Measurements from ENCODE around the gene CCSER1.
"Not testable (repeated sequence)": the region's sequence is repeated elsewhere in the genome, so short reads cannot be mapped to it uniquely, and the experiment has no call there.

Gene CCSER1

DNA sequence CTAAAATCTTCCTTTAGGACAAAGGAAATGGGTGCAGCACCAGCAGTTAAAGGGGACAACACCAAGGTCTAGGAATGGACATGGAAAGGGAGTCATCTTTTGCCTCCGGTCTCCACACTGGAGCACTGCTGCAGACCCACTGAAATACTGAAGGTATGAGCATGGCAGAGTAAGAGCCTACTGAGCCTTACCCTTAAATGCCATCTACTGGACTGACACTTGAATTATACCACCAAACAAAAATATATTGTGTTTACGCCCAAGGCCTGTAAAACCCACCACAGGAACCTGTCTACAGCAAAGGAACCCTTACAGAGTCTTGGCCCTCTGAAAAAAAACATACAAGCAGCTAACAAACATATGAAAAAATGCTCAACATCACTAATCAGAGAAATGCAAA is 443.4 kb downstream of the CCSER1 start:
- no peak for DNase-seq (ENCODE audit: low spot score)

GRCh38 chr4:90572996-90573395 is 445.8 kb downstream of the CCSER1 start:
- DNase-seq (ENCODE audit: low spot score) = no peak

DNA sequence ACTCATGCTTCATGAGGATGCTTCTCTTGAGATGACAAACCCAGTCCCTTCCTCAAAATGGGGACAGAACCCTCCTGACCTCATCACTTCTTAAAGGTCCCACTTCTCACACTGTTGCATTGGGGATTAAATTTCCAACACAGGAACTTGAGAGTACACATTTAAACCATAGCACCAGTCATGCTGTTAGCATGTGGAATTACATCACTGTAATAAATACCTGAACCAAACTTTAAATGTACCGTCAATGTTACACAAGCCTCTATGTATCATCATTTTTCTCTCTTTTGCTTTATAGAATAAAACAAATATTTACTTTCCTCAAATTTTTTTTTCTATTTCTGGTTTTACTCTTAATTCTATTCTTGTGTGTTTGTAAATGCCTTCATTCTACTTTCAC is 448.2 kb downstream of the CCSER1 start:
- no peak for DNase-seq (ENCODE audit: low spot score)

DNA sequence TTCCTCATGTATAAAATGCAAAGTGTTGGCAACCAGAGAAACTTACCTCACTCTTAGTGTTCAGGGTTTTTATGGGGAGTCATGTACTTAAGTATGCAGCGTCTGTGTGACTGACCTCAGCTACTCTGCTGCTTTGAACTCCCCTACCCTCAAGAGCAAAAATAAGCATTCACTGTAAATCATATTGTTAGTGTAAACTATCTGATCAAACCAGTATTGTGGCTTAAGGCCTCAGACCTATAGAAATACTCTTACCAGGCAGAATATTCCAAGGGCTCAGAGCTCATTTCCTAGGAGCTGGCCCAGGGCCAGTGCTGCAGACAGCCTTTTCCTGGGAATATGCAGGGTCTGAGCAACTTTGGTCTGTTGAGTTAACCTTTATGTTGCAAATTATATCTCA is 453.1 kb downstream of the CCSER1 start:
- no peak for DNase-seq (ENCODE audit: low spot score)

GRCh38 chr4:90582087-90582486 is 454.9 kb downstream of the CCSER1 start:
- no peak for DNase-seq (ENCODE audit: low spot score)

DNA sequence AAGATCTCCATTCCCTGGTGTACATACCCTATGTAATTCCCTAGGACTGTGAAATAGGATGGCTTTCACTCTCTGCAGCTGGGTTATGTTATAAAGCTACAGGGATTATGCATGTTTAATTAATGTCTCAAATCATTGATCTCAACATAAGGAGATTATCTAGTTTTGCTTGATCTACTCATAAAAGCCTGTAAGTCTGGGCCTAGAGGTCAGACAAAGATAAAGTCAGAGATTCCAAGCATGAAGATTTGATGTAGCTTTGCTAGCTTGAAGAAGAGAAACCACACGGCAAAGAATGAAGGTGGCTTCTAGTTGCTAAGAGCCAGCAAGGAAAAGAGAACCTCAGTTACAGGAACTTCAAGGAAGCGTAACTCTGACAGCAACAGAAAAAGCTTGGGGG is 456.9 kb downstream of the CCSER1 start:
- no peak for DNase-seq (ENCODE audit: low spot score)

- DNase-seq (ENCODE audit: low spot score) = no peak
Observed at GRCh38 chr4:90585961-90586360, 458.8 kb downstream of the CCSER1 start.

DNA sequence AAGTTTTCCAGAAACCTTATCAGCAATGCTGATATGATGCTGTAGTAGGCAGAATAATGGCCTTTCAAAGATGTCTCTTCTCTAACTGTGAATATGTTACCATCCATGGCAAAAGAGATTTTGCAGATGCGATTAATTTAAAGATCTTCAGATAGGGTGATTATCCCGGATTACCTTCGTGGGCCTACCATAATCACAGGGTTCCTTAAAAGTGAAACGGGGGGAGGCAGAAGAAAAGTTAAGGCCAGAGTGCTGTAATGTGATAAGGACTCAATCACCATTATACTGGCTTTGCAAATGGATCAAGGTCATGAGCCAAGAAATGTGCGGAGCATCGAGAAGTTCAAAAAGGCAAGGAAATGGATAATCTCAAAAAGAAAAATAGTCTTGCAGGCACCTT is 459.6 kb downstream of the CCSER1 start:
- no peak for DNase-seq (ENCODE audit: low spot score)

DNA sequence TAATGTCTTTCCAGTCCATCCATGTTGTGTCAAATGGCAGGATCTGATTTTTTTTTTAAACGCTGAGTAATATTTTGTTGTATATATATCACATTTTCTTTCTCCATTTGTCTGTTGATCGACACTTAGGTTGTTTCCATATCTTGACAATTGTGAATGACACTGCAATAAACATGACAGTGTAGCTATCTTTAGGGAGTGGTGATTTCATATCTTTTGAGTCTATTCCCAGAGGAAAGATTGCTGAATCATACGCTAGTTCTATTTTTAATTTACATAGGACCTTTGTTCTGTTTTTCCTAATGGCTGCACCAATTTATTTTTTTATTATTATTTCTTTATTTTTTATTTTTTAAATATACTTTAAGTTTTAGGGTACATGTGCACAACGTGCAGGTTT is 470.7 kb downstream of the CCSER1 start:
- DNase-seq (ENCODE audit: low spot score) = no peak

DNA sequence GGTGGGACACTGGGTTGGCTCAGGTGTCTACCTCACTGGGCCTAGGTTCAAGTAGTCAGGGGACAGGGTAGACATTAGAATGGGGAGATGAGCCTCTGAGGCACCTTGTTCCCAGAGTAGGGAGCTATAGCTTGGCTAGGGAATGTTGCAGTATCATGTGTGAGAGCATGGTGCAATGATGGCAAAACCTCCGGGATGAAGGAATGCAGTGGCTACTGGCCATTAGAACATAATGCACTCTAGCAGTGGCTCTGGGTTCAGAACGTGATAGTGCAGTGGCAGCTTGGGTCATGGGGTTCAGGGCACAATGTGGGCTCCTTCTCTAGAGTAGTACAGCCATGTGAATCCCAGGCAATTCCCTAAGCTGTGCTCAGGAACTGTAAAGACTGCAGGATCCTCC is 471.5 kb downstream of the CCSER1 start:
- DNase-seq (ENCODE audit: low spot score) = no peak

DNA sequence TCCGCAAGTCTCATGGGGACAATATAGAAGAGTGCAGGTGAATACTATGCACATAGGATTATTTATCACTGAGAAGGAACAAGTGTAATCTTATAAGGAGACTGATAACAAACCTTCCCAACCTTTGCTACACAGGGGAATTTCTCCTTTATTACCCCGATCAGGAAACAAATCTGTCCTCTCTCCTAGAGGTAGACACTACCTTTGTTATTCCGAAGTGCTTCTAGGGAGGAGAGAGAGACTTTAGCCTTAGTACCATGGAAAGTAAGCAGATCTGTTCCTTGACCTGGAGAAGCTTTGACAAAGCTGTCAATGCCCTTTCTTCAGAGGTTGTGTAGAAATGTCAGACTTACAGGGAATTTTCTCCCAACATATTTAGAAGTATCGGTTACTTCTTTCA is 475.5 kb downstream of the CCSER1 start:
- no peak for DNase-seq (ENCODE audit: low spot score)

DNA sequence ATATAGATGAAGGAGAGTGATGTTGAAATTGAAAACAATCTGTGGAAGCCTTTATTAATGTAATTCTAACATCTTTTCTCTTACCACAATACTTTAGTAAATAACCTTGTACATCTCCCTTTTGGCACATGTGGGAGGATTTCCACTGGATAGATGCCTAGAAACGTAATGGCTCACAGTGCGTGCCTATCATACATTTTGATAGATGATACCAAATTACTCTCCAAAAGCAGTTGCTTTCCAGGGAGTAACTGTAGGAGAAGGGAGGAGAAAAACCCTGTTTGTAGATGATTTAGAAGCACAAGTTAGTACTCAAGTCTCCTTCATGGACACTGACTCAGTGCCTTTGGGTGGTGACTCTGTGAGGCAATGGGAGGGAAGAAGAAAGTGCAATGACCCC is 476.3 kb downstream of the CCSER1 start:
- DNase-seq (ENCODE audit: low spot score) = no peak

GRCh38 chr4:90606781-90607180 is 479.6 kb downstream of the CCSER1 start:
- DNase-seq (ENCODE audit: low spot score) = no peak

GRCh38 chr4:90614371-90614770 is 487.2 kb downstream of the CCSER1 start:
- no peak for DNase-seq (ENCODE audit: low spot score)

DNA sequence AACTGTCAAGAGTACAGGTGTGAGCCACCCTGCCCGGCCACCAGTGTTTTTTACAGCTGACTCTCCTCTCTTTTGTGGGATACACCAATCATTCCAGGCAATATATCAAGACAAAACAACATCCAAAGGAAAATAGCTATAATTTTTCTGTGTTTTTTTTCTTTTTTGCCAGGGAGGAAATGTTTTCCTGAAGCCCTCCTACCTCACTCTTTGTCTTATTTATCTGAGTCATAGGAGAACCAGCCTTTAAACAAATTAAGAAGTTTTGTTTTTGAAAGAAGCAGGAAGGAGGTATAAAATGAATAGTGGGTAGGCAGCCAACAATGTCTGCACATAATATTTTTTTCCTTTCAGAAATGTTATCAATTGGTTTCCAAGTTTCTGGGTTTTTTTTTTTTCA is 493.9 kb downstream of the CCSER1 start:
- DNase-seq (ENCODE audit: low spot score) = no peak

GRCh38 chr4:90624781-90625180 is 497.6 kb downstream of the CCSER1 start:
- no peak for DNase-seq (ENCODE audit: low spot score)

- DNase-seq (ENCODE audit: low spot score) = no peak
Observed at GRCh38 chr4:90641861-90642599, 514.8 kb downstream of the CCSER1 start.

GRCh38 chr4:90643156-90643555 is 516.0 kb downstream of the CCSER1 start:
- DNase-seq (ENCODE audit: low spot score) = no peak

DNA sequence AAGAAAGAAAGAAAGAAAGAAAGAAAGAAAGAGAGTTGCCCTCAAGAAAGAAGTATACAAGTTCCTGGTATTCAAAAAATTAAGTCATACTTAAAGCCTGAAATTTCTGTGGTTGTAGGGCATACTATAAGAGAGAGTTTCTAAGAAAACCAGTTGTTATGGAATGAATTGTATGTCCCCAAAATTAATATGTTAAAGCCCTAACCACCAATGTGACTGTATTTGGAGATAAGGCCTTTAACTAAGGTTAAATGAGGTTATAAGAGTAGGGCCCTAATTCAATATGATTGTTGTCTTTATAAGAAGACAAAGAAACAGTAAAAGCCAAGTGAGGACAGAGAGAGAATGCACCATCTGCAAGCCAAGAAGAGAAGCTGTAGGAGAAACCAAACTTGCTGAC is 521.1 kb downstream of the CCSER1 start:
- DNase-seq (ENCODE audit: low spot score) = no peak

DNA sequence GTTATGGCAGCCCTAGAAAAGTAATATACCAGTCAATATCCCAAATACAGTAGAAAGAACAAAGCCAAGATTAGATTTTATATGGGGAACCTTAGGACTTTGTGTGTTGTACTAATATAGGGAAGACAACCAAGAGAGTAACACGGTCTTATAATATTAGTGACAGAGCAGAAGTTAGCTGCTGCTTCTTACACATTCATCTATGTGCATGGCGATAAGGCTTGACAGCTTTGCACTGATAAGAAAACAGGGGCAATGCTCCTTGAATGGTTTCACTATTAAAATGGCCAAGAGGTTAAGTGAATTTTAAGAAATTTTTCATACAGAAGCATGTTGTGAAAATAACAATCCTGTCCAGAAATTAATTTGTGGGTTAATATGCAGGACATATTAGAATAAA is 521.6 kb downstream of the CCSER1 start:
- DNase-seq (ENCODE audit: low spot score) = no peak

DNA sequence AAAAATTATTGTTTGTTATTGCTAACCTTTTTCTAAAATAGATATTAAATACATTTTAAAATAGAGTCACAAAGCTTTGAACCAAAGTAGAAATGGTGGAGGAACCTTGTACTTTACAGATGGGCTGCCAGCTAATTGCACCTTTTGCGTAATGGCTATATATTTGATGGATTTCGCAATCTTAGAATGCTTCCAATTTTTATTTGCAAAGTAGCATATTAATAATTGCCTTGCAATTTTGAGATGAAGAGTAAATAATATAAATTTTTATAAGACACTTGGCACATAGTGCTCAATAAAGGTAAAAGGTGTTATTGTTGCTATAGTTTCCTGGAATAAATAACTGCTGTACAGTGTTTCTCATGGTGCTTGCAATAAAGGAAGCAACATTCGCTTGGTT is 533.5 kb downstream of the CCSER1 start:
- DNase-seq (ENCODE audit: low spot score) = no peak

DNA sequence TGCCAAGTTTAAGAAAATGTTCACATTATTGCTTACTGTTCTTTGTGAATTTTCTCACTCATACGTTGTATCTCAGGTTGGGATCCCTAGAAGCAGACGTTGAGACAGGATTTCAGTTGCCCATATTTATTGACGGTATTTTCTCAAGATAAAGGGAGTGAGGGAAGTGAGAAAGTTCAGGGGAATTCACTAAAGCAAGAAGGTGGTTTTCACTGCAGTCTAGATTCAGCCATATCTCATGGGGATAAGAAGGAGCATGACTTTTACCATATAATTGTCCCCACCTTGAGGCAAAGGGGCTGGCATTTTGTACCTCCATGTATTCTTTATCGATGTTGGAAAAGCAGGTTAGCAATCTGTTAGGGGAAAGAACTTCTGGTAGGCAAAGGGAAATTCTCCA is 543.0 kb downstream of the CCSER1 start:
- no peak for DNase-seq (ENCODE audit: low spot score)

GRCh38 chr4:90689739-90690138 is 562.5 kb downstream of the CCSER1 start:
- no peak for DNase-seq (ENCODE audit: low spot score)

GRCh38 chr4:90695411-90695810 is 568.2 kb downstream of the CCSER1 start:
- no peak for DNase-seq (ENCODE audit: low spot score)

DNA sequence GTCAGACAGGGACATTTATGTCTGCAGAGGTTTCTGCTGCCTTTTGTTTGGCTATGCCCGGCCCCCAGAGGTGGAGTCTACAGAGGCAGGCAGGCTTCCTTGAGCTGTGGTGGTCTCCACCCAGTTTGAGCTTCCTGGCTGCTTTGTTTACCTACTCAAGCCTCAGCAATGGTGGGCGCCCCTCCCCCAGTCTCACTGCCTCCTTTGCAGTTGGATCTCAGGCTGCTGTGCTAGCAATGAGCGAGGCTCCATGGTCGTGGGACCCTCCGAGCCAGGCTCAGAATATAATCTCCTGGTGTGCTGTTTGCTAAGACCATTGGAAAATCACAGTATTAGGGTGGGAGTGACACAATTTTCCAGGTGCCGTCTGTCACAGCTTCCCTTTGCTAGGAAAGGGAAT is 578.3 kb downstream of the CCSER1 start:
- not testable (repeated sequence) for DNase-seq (ENCODE audit: low spot score)

Measured in AG08395 (cell line).